ENCODE results near the gene SERPINE3. TPM values are rescaled to one million over a fixed set of nuclear protein-coding genes. Genes with fewer than 3 reads are reported as not detected.

Gene SERPINE3
- total RNA-seq, 4 donors from 2014 or later, result not detected

DNA sequence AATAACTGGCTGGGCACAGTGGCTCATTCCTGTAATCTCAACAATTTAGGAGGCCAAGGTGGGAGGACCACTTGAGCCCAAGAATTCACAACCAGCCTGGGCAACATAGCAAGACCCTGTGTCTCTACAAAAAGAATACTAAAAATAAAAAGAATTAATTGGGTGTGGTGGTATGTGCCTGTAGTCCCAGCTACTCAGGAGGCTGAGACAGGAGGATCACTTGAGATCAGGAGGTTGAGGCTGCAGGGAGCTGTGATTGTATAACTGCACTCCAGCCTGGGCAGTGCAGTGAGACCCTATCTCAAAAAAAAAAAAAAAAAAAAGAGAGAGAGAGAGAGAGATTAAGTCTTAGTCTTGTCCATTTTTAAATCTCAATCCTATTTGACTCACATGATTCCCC lies 35.6 kb upstream of the SERPINE3 start:
- H3K9me3 ChIP-seq, result no peaks in the 10 kb centered on the region
- no peaks in the 10 kb centered on the region for H3K36me3 ChIP-seq
- H3K4me1 ChIP-seq, result no peaks in the 10 kb centered on the region
- no peak overlapping the region for H3K4me3 ChIP-seq
- no peak overlapping the region for H3K27ac ChIP-seq
- no peaks in the 10 kb centered on the region for H3K27me3 ChIP-seq
- no peak for TF ChIP-seq POLR2A (IDR thresholded peaks at IDR 0.05)
- TF ChIP-seq, protein P1, sequence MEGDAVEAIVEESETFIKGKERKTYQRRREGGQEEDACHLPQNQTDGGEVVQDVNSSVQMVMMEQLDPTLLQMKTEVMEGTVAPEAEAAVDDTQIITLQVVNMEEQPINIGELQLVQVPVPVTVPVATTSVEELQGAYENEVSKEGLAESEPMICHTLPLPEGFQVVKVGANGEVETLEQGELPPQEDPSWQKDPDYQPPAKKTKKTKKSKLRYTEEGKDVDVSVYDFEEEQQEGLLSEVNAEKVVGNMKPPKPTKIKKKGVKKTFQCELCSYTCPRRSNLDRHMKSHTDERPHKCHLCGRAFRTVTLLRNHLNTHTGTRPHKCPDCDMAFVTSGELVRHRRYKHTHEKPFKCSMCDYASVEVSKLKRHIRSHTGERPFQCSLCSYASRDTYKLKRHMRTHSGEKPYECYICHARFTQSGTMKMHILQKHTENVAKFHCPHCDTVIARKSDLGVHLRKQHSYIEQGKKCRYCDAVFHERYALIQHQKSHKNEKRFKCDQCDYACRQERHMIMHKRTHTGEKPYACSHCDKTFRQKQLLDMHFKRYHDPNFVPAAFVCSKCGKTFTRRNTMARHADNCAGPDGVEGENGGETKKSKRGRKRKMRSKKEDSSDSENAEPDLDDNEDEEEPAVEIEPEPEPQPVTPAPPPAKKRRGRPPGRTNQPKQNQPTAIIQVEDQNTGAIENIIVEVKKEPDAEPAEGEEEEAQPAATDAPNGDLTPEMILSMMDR (IDR thresholded peaks at IDR 0.05), result no peak
- DNase-seq, result no peak

DNA sequence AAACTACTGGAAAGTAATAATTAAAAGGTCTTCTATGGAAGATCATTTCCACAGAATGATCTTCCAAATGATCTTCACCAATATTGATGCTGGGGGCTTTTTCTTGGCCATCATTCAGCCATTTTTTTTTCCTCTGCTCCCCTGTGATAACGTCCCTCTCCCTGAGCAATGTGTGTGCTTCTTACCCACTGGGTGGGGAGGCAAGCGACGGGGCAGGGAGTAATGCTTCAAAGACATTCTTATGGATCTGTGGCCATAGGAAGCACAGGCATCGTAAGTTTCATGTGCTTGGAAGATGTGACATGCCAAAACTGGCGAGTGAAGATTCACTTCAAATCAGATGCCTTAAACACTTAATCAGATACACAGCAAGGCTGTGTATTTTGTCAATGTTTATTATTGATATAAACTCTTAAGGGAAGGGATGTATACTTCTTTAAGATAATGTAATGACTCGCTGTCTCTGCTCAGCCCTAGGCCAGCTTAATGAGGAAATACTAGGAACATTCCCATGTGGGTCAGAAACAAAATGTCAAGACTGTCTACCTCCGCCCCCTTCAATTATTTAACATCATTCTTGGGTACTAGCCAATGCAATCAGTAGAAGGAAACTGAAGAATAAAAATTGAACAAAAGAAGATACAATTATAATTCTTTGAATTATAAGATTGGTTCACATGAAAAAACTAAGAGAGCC lies 34.1 kb upstream of the SERPINE3 start:
- Histone ChIP-seq H3K27ac (no peak overlapping the region), H3K27me3 (no peaks in the 10 kb centered on the region), H3K9me3 (no peaks in the 10 kb centered on the region), H3K4me1 (no peaks in the 10 kb centered on the region), H3K36me3 (no peaks in the 10 kb centered on the region), H3K4me3 (no peak overlapping the region)
- TF ChIP-seq POLR2A (IDR thresholded peaks at IDR 0.05), result no peak
- TF ChIP-seq, protein P1 (IDR thresholded peaks at IDR 0.05), result no peak
- no peak for DNase-seq

DNA sequence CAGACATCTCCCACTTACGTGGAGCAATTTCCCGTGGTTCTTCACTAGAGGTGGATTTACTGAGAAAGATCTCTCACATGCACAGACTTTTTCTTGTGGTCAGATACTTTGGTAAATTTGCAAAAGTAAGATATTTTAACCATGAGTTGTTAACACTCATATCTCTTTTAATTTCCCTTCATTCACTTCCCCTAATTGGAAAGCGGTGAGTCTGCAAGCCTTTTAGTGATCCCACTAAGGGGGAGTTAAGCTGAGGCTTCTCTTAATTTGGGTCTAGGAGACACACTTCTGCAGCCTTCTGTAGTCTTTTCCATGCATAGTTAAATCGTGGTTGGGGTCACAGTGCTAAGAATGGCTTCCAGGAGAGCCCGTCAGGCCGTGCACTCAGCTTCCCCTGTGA lies 30.7 kb upstream of the SERPINE3 start:
- no peak for TF ChIP-seq POLR2A (IDR thresholded peaks at IDR 0.05)
- TF ChIP-seq, protein P1 (IDR thresholded peaks at IDR 0.05), result no peak
- no peak overlapping the region for H3K27ac ChIP-seq

DNA sequence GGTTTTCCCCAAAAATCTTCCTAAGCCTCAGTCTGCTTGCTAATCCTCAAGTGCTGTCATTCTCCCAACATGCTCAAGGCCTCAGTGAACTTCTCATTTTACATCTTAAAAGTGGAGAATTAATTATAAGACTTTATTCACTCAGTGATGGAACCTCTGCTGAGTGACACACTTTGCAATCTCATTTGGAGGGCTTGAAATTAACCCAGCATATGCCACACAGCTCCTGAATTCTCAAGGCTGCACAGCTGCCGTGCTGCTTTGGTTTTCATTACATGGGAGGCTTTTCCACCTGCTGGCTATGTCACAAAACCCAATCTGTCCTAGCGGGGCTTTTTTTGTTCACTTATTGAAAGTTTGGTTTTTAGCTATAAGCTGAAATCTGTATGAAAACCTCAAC lies 28.3 kb upstream of the SERPINE3 start:
- Histone ChIP-seq H3K27ac (no peak overlapping the region), H3K27me3 (no peaks in the 10 kb centered on the region), H3K36me3 (no peaks in the 10 kb centered on the region), H3K4me1 (no peaks in the 10 kb centered on the region), H3K9me3 (no peaks in the 10 kb centered on the region), H3K4me3 (no peak overlapping the region)
- TF ChIP-seq POLR2A (IDR thresholded peaks at IDR 0.05), result no peak
- TF ChIP-seq, protein P1 (IDR thresholded peaks at IDR 0.05), result no peak
- no peak for DNase-seq

More for the DNA sequence above, 30.7 kb upstream of the SERPINE3 start:
- Histone ChIP-seq H3K4me3 (no peak overlapping the region), H3K27me3 (no peaks in the 10 kb centered on the region), H3K4me1 (no peaks in the 10 kb centered on the region), H3K36me3 (no peaks in the 10 kb centered on the region), H3K9me3 (no peaks in the 10 kb centered on the region)
- DNase-seq, result no peak

DNA sequence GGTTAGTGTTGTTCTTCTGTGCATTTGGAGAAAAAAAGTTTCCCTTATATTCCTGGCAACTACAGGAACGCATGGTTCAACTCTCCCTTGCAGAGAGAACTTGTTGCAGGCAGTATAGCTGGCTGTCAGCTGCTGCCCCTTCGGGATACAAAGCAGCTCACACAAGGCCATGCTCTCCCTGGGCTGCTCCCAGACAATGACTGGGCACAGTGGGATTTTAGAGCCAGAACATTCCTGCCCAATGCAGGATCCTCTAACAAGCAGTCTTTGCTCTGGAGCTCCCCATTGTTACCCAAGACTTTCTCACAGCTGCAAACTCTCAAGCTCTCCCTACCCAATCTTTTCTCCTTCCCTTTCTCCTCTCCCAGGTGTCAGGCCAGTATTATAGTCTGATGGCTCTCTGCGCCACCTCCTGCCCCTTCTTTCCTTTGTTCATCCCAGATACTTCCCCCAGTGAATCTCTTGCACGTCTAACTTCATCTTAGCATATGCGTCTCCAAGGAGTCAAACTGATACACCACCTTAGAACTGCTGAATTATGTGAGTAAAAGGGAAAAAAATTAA lies 27.5 kb upstream of the SERPINE3 start:
- H3K4me3 ChIP-seq, result no peak overlapping the region
- H3K36me3 ChIP-seq, result no peaks in the 10 kb centered on the region
- H3K9me3 ChIP-seq, result no peaks in the 10 kb centered on the region
- H3K27me3 ChIP-seq, result no peaks in the 10 kb centered on the region
- H3K4me1 ChIP-seq, result no peaks in the 10 kb centered on the region
- H3K27ac ChIP-seq, result no peak overlapping the region
- DNase-seq, result no peak
- TF ChIP-seq, protein P1 (IDR thresholded peaks at IDR 0.05), result no peak
